ENCODE data around the gene ASAP3. TPM values are rescaled to one million over a fixed set of nuclear protein-coding genes. Genes with fewer than 3 reads are reported as not detected.
A peak's percentile ranks its signal among the peaks of the same experiment; 100 is the strongest.

The ASAP3 gene
- polyA plus RNA-seq, 2 of the 4 experiments (the other 2 are of a cell fraction) = 4.0 to 5.2 TPM

DNA sequence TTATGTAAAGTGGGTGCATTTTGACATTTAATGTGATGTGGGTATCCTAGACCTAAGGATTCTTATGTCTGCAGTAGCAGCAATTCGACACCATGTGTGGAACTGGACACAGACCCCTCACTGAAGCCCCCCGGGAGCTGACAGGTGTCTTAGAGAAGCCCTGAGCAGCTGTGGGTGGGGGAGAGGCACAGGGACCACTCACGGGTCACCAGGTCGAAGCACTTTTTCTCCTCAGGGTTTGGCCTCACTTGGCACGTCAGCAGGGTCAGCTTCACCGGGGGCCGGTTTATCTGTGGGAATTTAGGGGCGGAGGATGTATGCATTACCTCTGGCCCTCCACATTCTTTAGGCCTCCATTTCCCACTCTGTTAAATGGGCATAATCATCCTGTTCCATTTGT is 45.4 kb downstream of the ASAP3 start:
- ChIA-PET POLR2A (no interaction called here), CTCF (no interaction called here)
- 84% methylated on average over 8 of the region's 8 CpGs for WGBS (ENCODE audit: missing lambda C conversion rate)
- ATAC-seq = no peak
- H3K27ac ChIP-seq = no peak overlapping the region
- TF ChIP-seq CHD4 (IDR thresholded peaks at IDR 0.05; ENCODE audit: borderline replicate concordance) (no peak), CEBPB (IDR thresholded peaks at IDR 0.05) (no peak), RCOR1 (IDR thresholded peaks at IDR 0.05; ENCODE audit: low read depth, low read length) (no peak), GATA3 (IDR thresholded peaks at IDR 0.05; ENCODE audit: borderline replicate concordance) (no peak)
- FAIRE-seq = no peak
- H3K4me3 ChIP-seq = no peak overlapping the region
- no peak for DNase-seq (ENCODE audit: low read depth in 1 of 2, low spot score in 1 of 2)
- no peak overlapping the region for H3K4me2 ChIP-seq
- no peaks in the 10 kb centered on the region for H3K4me1 ChIP-seq
- H3K9me3 ChIP-seq = no peaks in the 10 kb centered on the region

GRCh38 chr1:23437355-23437664 is 46.7 kb downstream of the ASAP3 start:
- H3K27ac ChIP-seq = no peak overlapping the region
- H3K4me3 ChIP-seq = no peak overlapping the region
- H3K4me1 ChIP-seq = no peaks in the 10 kb centered on the region
- FAIRE-seq = no peak
- ATAC-seq = no peak
- ChIA-PET CTCF (interaction anchor here (0.5 kb wide), 1 partner anchor 23 kb away, joined by 3 read pairs; no protein-coding TSS in a partner anchor), POLR2A (no interaction called here)
- H3K9me3 ChIP-seq = no peaks in the 10 kb centered on the region
- no peak for TF ChIP-seq POLR2A (IDR thresholded peaks at IDR 0.05; ENCODE audit: low read length)
- no peak for TF ChIP-seq MAZ (IDR thresholded peaks at IDR 0.05; ENCODE audit: borderline replicate concordance, low read depth, low read length)
- no peak for TF ChIP-seq FOSB (CRISPR knock-in tag; IDR thresholded peaks at IDR 0.05)
- no peak for TF ChIP-seq KDM5A (IDR thresholded peaks at IDR 0.05)
- no peak for TF ChIP-seq HOXB13 (CRISPR knock-in tag; IDR thresholded peaks at IDR 0.05; ENCODE audit: low read depth)
- no peak for TF ChIP-seq EHF (CRISPR knock-in tag; IDR thresholded peaks at IDR 0.05)
- TF ChIP-seq JUNB (IDR thresholded peaks at IDR 0.05) = no peak
- no peak for TF ChIP-seq RARB (CRISPR knock-in tag; IDR thresholded peaks at IDR 0.05)
- no peak for TF ChIP-seq MYC (IDR thresholded peaks at IDR 0.05; ENCODE audit: borderline replicate concordance, low read length)
- TF ChIP-seq, protein P1, sequence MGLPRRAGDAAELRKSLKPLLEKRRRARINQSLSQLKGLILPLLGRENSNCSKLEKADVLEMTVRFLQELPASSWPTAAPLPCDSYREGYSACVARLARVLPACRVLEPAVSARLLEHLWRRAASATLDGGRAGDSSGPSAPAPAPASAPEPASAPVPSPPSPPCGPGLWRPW (IDR thresholded peaks at IDR 0.05) = no peak
- no peak for TF ChIP-seq NPAS2 (CRISPR knock-in tag; IDR thresholded peaks at IDR 0.05; ENCODE audit: borderline replicate concordance)
- TF ChIP-seq CBX2 (IDR thresholded peaks at IDR 0.05; ENCODE audit: borderline replicate concordance, low read depth) = no peak
- TF ChIP-seq BHLHE40 (IDR thresholded peaks at IDR 0.05; ENCODE audit: low read depth, low read length) = no peak
- WGBS (ENCODE audit: missing lambda C conversion rate) = 100% methylated on average over 6 of the region's 13 CpGs
- DNase-seq (ENCODE audit: low read depth in 1 of 2, low spot score in 1 of 2) = no peak
- H3K4me2 ChIP-seq = no peak overlapping the region

GRCh38 chr1:23436520-23437354 is 47.2 kb downstream of the ASAP3 start:
- no peak for FAIRE-seq
- Histone ChIP-seq H3K9me3 (no peaks in the 10 kb centered on the region), H3K27ac (no peak overlapping the region), H3K4me2 (no peak overlapping the region), H3K4me3 (no peak overlapping the region), H3K4me1 (no peaks in the 10 kb centered on the region)
- DNase-seq (ENCODE audit: low read depth in 1 of 2, low spot score in 1 of 2) = no peak
- TF ChIP-seq ZFP36 (IDR thresholded peaks at IDR 0.05; ENCODE audit: borderline replicate concordance, partially characterized antibody) (no peak), HOXA7 (CRISPR knock-in tag; IDR thresholded peaks at IDR 0.05) (no peak), RARB (CRISPR knock-in tag; IDR thresholded peaks at IDR 0.05) (no peak), KDM1A (IDR thresholded peaks at IDR 0.05; ENCODE audit: low read depth) (no peak), ZNF302 (CRISPR knock-in tag; IDR thresholded peaks at IDR 0.05) (no peak), RCOR1 (IDR thresholded peaks at IDR 0.05; ENCODE audit: low read depth, low read length) (no peak), FOSB (CRISPR knock-in tag; IDR thresholded peaks at IDR 0.05) (no peak), JUNB (IDR thresholded peaks at IDR 0.05) (no peak), KDM5A (IDR thresholded peaks at IDR 0.05) (no peak), POLR2A (IDR thresholded peaks at IDR 0.05; ENCODE audit: low read length) (no peak), CBX2 (IDR thresholded peaks at IDR 0.05; ENCODE audit: borderline replicate concordance, low read depth) (no peak), TP53 (CRISPR knock-in tag; IDR thresholded peaks at IDR 0.05) (no peak), NPAS2 (CRISPR knock-in tag; IDR thresholded peaks at IDR 0.05; ENCODE audit: borderline replicate concordance) (no peak), EHMT2 (IDR thresholded peaks at IDR 0.05; ENCODE audit: low read depth) (no peak)
- TF ChIP-seq, protein P2, sequence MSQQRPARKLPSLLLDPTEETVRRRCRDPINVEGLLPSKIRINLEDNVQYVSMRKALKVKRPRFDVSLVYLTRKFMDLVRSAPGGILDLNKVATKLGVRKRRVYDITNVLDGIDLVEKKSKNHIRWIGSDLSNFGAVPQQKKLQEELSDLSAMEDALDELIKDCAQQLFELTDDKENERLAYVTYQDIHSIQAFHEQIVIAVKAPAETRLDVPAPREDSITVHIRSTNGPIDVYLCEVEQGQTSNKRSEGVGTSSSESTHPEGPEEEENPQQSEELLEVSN (IDR thresholded peaks at IDR 0.05; ENCODE audit: borderline replicate concordance, low read depth) = no peak
- TF ChIP-seq, protein P3, sequence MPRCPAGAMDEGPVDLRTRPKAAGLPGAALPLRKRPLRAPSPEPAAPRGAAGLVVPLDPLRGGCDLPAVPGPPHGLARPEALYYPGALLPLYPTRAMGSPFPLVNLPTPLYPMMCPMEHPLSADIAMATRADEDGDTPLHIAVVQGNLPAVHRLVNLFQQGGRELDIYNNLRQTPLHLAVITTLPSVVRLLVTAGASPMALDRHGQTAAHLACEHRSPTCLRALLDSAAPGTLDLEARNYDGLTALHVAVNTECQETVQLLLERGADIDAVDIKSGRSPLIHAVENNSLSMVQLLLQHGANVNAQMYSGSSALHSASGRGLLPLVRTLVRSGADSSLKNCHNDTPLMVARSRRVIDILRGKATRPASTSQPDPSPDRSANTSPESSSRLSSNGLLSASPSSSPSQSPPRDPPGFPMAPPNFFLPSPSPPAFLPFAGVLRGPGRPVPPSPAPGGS (IDR thresholded peaks at IDR 0.05) = no peak
- TF ChIP-seq, protein P1 (IDR thresholded peaks at IDR 0.05) = no peak
- CTCF ChIA-PET = no interaction called here
- WGBS (ENCODE audit: missing lambda C conversion rate) = 94% methylated on average over 23 of the region's 49 CpGs
- ATAC-seq = peak in 1 of 2 experiments; percentile 60; a peak in 3 of 6 replicates
- POLR2A ChIA-PET = no interaction called here

All from A549 (cell line).